ENCODE results near the gene DCX.

DNA sequence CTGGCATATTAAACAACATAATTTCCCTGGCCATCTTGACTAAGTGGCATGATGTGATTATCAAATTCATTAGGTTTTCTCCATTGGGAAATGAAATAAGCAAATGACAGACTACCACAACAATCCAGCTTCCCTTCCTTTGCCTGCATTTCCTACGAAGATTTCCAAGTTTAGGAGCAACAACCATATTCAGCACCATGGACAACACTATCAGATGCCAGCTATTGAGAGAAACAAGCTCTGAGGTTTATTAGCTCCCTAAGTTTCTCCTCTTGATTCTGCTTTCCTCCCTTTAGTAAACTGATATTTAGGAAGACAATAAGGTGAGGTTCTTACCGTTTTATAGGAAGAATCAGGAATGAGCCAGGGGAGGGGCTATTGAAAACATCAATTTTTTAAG is 36.2 kb downstream of the DCX start:
- TF ChIP-seq, protein P1, sequence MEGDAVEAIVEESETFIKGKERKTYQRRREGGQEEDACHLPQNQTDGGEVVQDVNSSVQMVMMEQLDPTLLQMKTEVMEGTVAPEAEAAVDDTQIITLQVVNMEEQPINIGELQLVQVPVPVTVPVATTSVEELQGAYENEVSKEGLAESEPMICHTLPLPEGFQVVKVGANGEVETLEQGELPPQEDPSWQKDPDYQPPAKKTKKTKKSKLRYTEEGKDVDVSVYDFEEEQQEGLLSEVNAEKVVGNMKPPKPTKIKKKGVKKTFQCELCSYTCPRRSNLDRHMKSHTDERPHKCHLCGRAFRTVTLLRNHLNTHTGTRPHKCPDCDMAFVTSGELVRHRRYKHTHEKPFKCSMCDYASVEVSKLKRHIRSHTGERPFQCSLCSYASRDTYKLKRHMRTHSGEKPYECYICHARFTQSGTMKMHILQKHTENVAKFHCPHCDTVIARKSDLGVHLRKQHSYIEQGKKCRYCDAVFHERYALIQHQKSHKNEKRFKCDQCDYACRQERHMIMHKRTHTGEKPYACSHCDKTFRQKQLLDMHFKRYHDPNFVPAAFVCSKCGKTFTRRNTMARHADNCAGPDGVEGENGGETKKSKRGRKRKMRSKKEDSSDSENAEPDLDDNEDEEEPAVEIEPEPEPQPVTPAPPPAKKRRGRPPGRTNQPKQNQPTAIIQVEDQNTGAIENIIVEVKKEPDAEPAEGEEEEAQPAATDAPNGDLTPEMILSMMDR (IDR thresholded peaks at IDR 0.05; ENCODE audit: low read depth, low read length) = no peak
- no peak for TF ChIP-seq EZH2phosphoT487 (IDR thresholded peaks at IDR 0.05; ENCODE audit: low read depth)
